Motor neuron (in vitro differentiated cells): ENCODE measurements around the gene SCG3. TPM values are rescaled to one million over a fixed set of nuclear protein-coding genes. Genes with fewer than 3 reads are reported as not detected.

Source experiments
- ATAC-seq, 8 experiments: fragments of 200-7000 bp; cut with Tn5 transposase; replicated peaks in 6 of 8; 2 replicates each; pipeline ENCODE4 v1.8.0; 2021; ENCODE audit warnings: mild to moderate bottlenecking in 8 of 8, moderate library complexity in 8 of 8
- H3K27ac ChIP-seq, 2 donors: fragments of 250-450 bp; sonication (Bioruptor Pico); 2 replicates each; pipeline ENCODE4 v1.9.0; 2021; ENCODE audit warnings: antibody characterized with exemption in 2 of 2, mild to moderate bottlenecking in 2 of 2, moderate library complexity in 1 of 2
- H3K4me1 ChIP-seq, 2 donors: fragments of 250-450 bp; sonication (Bioruptor Pico); replicated peaks in 1 of 2; 2 replicates each; pipeline ENCODE4 v1.6.1; 2021; ENCODE audit warnings: antibody characterized with exemption in 2 of 2, mild to moderate bottlenecking in 2 of 2, moderate library complexity in 1 of 2
- H3K4me3 ChIP-seq, 5 donors: fragments of 250-450 bp; sonication (Bioruptor Pico); 2 replicates each; pipeline ENCODE4 v1.9.0; 2021; ENCODE audit warnings: antibody characterized with exemption in 5 of 5, mild to moderate bottlenecking in 5 of 5, moderate library complexity in 4 of 5
- WGBS, 10 experiments: fragments of 450-650 bp; shearing (Covaris generic); methylation state at CpG; one replicate each; pipeline ENCODE4 v1.0.0; 2022; 5-methylcytosine and 5-hydroxymethylcytosine counted together
- in situ Hi-C, 9 experiments: fragments of 400-800 bp; cut with MboI; loops; one replicate each; pipeline ENCODE4 v1.15.0; 2021; ENCODE audit warnings: low sequenced_read_pairs in 9 of 9, low pct_unique_long_range_greater_than_20kb in 2 of 9; ENCODE audit not compliant: unreplicated experiment in 9 of 9
- total RNA-seq, 8 experiments: library from RNA; unstranded; fragments of 300-600 nt; gene quantifications; 2 replicates each; pipeline versions ENCODE4 v1.2.3 to v1.2.4, GENCODE V29; 2022

The SCG3 gene
- total RNA-seq, 8 experiments from 2014 or later: 0.10 to 67.6 (median 30.0) TPM

DNA sequence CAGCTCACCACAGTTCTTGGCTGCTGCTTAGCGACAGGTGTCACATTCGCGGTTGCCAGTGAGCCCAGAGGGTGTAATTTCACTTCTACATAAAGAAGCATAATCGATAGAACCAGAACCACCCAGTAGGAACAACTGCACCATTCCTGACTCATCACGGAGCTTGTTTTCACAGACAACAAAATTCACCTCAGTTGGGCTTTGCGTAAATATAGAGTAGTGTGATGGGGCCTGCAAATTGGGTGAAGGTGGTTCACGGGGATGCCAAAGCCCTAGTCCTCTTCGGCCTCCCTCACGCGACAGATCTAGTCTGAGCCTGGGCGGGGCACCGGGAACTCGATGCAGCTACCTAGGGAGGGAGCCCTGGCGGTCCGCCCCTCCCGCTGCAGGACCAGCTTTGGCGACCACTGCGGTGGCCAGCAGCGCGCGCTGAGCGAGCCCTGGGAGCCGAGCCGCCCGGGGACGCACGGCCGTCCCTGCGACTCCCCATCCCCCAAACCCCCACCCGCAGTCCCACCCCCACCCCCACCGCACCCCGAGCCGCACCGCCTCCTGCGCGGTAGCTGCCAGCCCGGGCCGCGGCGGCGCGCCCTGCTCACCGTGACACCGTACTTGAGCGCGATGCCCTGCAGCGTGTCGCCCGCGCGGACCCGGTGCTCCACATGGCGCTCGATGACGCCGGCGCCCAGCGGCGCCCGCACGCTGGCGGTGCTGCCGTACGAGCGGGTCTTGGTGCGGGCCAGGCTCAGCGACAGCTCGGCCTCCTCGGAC, 55.6 kb downstream of the SCG3 start:
- WGBS, 10 experiments: 0 to 90% (median 42%) methylated on average over 1 to 11 of the region's 69 CpGs; no CpG with 5 or more reads in 2 of the 10 experiments
- H3K4me1 ChIP-seq: peaks cover 0 to 9% of the 10 kb centered on the region in 2 donors
- peak; percentile 62 to 86 (median 82) for ATAC-seq
- peak overlapping the region; percentile 37 to 65 (median 48) for H3K4me3 ChIP-seq
- peak overlapping the region; percentile 2 to 6 for H3K27ac ChIP-seq
- in situ Hi-C loops: no loop called here

DNA sequence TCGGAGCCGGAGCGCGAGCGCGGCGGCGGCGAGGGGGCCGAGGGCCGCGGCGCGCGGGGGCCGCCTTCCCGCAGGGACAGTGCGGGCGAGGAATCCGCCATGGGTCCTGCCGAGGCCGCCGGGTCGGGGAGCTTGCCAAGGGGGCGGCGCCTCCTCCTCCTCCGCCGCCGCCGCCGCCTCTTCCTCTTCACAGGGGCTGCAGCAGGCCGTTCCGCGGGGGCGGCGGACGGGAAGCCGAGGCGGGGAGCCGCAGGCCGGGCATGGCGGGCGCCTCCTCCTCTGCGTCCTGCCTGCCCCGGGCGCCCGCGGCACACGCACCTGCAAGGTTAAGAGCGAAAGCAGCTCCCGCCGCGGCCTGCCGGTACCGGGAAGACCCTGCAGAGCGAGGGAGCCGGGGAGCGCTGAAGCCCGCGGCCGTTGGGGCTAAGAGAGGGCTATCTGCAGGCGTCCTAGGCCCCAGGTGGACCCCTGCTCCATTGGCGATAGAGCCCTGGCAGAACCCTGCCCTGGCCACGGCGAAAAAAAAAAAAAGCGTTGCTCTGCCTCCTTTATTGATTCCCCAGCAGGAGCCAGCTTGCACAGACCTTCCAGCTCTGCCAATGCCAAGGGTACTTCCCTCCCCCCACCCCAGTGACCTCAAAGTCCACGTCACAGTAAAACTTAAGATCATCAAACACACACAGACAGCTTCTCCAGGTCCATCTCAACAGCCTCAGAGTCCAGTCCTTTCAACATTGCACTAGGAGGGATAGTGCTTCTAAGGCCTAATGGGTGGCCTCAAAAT, 56.4 kb downstream of the SCG3 start, which contains the start of gene LYSMD2:
LYSMD2 (minus strand) TSS at position 134 of the 784 bp plus-strand sequence; CDS start at position 101, 33 bp downstream.
- peak; percentile 62 to 84 (median 71) for ATAC-seq
- Histone ChIP-seq H3K4me1 (peaks cover 0 to 9% of the 10 kb centered on the region in 2 donors), H3K4me3 (peak within 1 kb of the TSS; percentile 37 to 65 (median 48)), H3K27ac (peak within 1 kb of the TSS; percentile 2 to 6)
- whole genome bisulfite sequencing, 10 experiments: 0 to 60% (median 12%) methylated on average over 1 to 3 of the region's 67 CpGs; no CpG with 5 or more reads in 4 of the 10 experiments
- in situ Hi-C loops: no loop called here

- Histone ChIP-seq H3K27ac (no peak overlapping the region), H3K4me3 (peak overlapping the region in 1 of 5 donors; percentile 46), H3K4me1 (peaks cover 0 to 9% of the 10 kb centered on the region in 2 donors)
- ATAC-seq: no peak
- WGBS, 10 experiments: 17 to 100% (median 61%) methylated on average over 1 to 2 of the region's 2 CpGs; no CpG with 5 or more reads in 4 of the 10 experiments
- in situ Hi-C loops: no loop called here
Observed at GRCh38 chr15:51738553-51738952, 57.2 kb downstream of the SCG3 start.

- in situ Hi-C loops: no loop called here
- peak in 3 of 8 experiments; percentile 14 to 23 (median 22) for ATAC-seq
- H3K4me3 ChIP-seq: no peak overlapping the region
- H3K4me1 ChIP-seq: peaks cover 0 to 9% of the 10 kb centered on the region in 2 donors
- WGBS, 10 experiments: 17 to 100% (median 61%) methylated on average over 1 to 2 of the region's 2 CpGs; no CpG with 5 or more reads in 2 of the 10 experiments
- no peak overlapping the region for H3K27ac ChIP-seq
Observed at GRCh38 chr15:51739061-51739712, 57.9 kb downstream of the SCG3 start.

GRCh38 chr15:51749307-51749706, 68.0 kb downstream of the SCG3 start:
- ATAC-seq: no peak
- WGBS, 10 experiments: 15 to 100% (median 74%) methylated on average over 2 to 5 of the region's 5 CpGs; no CpG with 5 or more reads in 1 of the 10 experiments
- in situ Hi-C loops: no loop called here

GRCh38 chr15:51750186-51750585, 68.9 kb downstream of the SCG3 start:
- Histone ChIP-seq H3K27ac (no peak overlapping the region), H3K4me1 (peaks cover 0 to 6% of the 10 kb centered on the region in 2 donors), H3K4me3 (no peak overlapping the region)
- WGBS, 10 experiments: 14 to 88% (median 57%) methylated on average over 2 to 4 of the region's 4 CpGs; no CpG with 5 or more reads in 3 of the 10 experiments
- ATAC-seq: no peak
- in situ Hi-C loops: loop anchor here in 2 of 9 experiments (25.0 kb wide), 1 partner anchor 88 kb away; no protein-coding TSS in a partner anchor

More at GRCh38 chr15:51749307-51749706, 68.0 kb downstream of the SCG3 start:
- Histone ChIP-seq H3K4me3 (no peak overlapping the region), H3K4me1 (peaks cover 0 to 6% of the 10 kb centered on the region in 2 donors), H3K27ac (no peak overlapping the region)

DNA sequence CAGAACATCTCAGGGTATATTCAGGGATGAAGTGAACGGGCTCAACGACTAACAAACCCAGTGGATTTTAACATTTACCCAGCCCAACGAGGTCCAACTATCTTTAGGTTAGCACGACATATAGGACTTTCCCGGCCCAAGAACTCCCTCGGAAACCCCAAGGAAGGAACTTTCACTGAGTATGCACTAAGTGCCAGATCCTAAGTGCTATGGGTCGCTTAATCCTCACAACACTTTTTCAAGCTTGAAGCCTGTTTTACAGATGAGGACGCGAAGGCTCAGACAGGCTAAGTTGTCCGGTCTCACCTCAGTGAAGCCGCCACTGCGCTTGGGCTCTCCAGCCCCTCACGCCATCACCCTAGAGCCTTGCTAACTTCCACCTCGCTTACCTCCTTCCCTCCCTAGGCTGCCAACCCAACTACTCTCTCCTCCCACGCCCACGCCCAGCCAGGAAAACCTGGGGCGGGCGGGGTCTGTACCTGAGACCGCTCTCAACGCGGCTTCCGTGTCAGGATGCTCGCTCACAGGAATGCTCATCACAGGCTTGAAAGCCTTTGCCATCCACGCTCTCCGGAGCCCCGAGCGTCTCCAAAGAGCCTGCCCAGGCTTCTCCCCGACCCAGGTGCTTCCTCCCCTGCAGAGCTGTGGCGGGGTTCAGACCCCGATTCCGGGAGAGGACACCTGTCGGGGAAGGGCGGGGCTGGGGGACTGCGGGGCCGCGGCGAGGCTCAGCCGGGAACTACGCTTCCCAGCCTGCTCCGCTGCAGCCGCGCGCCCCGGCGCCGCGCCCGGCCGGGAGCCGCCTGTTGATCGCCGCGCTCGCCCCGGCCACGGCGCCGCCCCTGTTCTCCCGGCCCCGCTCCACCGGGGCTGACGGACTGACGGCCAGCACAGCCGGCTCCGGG, 69.7 kb downstream of the SCG3 start, which contains the start of gene TMOD2:
TMOD2 (plus strand) TSS at position 806 of the 905 bp plus-strand sequence. CDS start 14,845 bp downstream, outside the sequence.
- peak within 1 kb of the TSS; percentile 71 to 96 (median 84) for H3K4me3 ChIP-seq
- in situ Hi-C loops: loop anchor here in 2 of 9 experiments (25.0 kb wide), 1 partner anchor 89 kb away; no protein-coding TSS in a partner anchor
- peak within 1 kb of the TSS; percentile 8 to 33 for H3K27ac ChIP-seq
- WGBS, 10 experiments: 5 to 71% (median 39%) methylated on average over 1 to 29 of the region's 65 CpGs; no CpG with 5 or more reads in 2 of the 10 experiments
- ATAC-seq: peak; percentile 85 to 93 (median 89)
- H3K4me1 ChIP-seq: peaks cover 0 to 6% of the 10 kb centered on the region in 2 donors

- Histone ChIP-seq H3K27ac (peak overlapping the region; percentile 8 to 33), H3K4me3 (peak overlapping the region; percentile 71 to 96 (median 84)), H3K4me1 (peaks cover 0 to 6% of the 10 kb centered on the region in 2 donors)
- ATAC-seq: peak; percentile 72 to 78 (median 76)
- in situ Hi-C loops: loop anchor here in 2 of 9 experiments (25.0 kb wide), 1 partner anchor 90 kb away; no protein-coding TSS in a partner anchor
- 0 to 14% (median 4%) methylated on average over 1 to 17 of the region's 71 CpGs; no CpG with 5 or more reads in 1 of the 10 experiments for WGBS, 10 experiments
Observed at GRCh38 chr15:51751697-51752683, 70.7 kb downstream of the SCG3 start.

DNA sequence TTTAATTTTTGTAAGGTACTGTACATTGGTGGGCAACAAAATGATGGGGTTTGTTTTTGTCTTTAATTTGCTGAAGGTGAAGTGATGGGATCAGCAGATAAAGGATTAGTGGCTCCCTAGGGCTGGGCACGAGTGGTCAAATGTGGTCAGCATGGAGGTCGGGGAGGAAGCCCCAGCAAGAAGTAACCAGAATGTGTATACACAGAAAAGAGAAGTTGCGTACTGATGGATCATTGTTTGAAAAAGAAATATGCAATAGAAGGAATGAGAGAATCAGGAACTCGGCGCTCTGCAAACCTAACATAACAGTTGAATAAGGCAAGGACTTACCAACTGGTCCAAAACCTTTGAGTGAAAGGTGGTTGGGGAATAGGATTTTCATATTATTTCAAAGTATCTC, 71.6 kb downstream of the SCG3 start:
- Histone ChIP-seq H3K4me1 (peaks cover 0 to 6% of the 10 kb centered on the region in 2 donors), H3K4me3 (peak overlapping the region in 4 of 5 donors; percentile 71 to 96 (median 86)), H3K27ac (no peak overlapping the region)
- ATAC-seq: no peak
- in situ Hi-C loops: loop anchor here in 2 of 9 experiments (25.0 kb wide), 1 partner anchor 91 kb away; no protein-coding TSS in a partner anchor
- 56 to 100% (median 86%) methylated on average over 2 to 5 of the region's 5 CpGs; no CpG with 5 or more reads in 3 of the 10 experiments for WGBS, 10 experiments

- Histone ChIP-seq H3K4me3 (no peak overlapping the region), H3K27ac (no peak overlapping the region), H3K4me1 (peaks cover 0 to 6% of the 10 kb centered on the region in 2 donors)
- ATAC-seq: no peak
- in situ Hi-C loops: loop anchor here in 2 of 9 experiments (25.0 kb wide), 1 partner anchor 92 kb away; no protein-coding TSS in a partner anchor
- 57 to 100% (median 77%) methylated on average over 1 to 2 of the region's 2 CpGs for WGBS, 10 experiments
Observed at GRCh38 chr15:51754267-51754666, 73.0 kb downstream of the SCG3 start.
